DMS53 treated with DMSO at 0.1 percent for 48 hours (cell line): ENCODE data around the gene BARX1.
"Not testable (repeated sequence)": the region's sequence is repeated elsewhere in the genome, so short reads cannot be mapped to it uniquely, and the experiment has no call there.

Source experiments
- DNase-seq: peaks from one replicate; lab custom pipeline; 2025; ENCODE audit not compliant: unreplicated experiment; lab: John Stamatoyannopoulos, UW

BARX1 gene

GRCh38 chr9:93952784-93953495 is 2.2 kb downstream of the BARX1 start:
- no peak for DNase-seq

- DNase-seq, result no peak
These were observed 2.9 kb downstream of the BARX1 start for GRCh38 chr9:93952119-93952783.

DNA sequence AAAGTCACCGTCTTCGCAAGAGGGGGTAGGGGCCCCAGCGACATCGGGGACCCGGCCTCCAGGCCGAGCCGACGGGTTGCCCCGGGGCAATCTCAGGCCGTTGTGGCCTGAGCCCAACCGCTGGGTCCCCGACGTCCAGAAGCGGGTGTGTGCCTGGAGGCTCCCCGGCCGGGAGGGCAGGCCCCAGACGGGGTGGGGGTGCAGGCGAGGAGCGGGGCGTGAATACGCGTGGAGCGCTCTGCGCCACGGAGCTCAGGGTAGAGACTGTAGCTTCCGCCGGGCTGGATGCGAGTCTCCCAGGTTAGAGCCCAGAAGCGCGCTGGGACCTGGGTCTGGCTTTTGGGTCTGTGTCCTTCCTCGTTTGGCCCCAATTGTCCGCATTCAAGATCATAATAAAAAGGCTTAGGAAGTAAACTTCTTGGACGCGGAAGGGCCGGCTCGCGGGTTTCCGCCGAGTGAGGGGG is 3.5 kb downstream of the BARX1 start:
- DNase-seq, result no peak

DNA sequence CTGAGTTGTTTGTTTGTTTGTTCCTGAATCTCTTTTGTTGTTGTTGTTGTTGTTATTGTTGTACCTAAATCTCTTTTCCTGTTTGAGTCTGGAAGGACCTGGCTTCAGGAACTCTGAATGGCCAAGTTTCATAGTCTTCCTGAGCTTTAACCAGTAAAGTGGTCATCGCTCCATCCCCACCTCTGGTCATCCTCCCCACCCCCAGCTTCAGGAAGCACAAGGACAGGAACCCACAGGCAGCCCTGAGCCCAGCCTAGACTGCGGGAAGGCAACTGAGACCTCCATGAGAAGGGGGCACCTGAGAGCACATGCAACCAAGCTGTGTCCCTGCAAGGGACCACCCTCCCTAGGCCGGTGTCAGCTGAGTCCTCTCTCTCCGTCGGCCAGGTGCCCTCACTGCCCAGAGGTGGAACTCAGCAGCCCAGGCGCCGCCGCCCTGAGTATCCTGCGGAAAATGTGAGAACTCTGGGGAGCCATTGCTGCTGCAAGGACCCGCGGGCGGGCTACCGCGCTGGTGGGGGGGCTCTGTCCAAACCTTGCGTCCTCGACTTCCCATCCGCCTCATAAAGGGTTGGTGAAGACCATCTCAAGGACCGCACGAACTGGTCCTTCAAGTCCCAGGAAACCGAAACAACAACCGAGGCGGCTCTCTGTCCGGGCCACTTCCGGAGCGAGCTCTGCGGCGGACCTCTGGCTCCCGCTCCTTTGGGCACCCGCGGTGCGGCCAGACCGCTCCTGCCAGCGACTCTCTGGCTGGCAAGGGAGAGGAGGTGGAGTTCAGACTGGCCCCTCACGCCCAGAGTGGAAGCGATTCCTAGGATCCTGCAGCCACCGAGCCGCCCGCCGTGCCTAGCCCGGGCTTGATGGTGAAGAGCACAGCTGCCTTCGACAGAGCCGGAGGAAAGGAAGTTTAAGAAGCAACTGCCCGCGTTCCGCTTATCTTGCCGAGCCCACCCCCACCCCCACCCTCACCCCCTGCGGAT is 4.2 kb downstream of the BARX1 start:
- no peak for DNase-seq

DNA sequence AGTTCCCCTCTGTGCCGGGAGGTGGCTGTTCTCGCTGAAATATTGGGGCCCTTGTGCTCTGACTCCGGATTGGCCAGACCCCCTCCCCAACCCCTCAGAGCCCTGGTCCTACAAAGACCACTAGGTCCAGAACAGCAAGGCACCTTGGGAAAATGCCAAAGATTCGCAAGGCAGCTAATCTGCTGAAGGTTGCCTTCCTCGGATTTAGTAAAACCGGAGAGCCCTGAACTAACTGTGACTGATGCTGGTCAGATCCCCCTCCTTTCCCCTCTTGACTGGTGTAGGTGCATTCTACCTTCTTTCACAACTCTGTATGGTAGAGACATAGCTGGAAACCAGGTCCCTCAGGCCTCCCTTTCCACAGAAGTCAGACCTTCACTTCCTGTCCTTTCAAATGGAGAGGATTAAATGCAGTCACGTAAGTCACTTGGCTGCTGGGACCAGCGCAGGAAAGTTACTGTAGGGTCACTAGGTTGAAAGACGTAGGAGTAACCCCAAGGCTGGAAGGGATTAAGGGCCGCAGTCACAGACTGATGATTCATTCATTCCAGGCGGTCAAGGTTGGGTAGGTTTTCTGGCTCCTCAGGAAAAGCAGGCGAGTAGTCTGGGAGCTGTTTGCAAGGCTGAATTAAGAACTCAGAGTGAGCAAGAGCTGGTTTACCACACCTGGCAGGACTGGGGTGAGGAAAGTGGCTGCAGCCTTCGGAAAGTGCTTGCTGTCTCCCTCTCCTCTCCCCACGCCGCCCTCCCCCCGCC is 5.3 kb downstream of the BARX1 start:
- DNase-seq, result no peak

- no peak for DNase-seq
These were observed 6.0 kb downstream of the BARX1 start for GRCh38 chr9:93949073-93949693.

DNA sequence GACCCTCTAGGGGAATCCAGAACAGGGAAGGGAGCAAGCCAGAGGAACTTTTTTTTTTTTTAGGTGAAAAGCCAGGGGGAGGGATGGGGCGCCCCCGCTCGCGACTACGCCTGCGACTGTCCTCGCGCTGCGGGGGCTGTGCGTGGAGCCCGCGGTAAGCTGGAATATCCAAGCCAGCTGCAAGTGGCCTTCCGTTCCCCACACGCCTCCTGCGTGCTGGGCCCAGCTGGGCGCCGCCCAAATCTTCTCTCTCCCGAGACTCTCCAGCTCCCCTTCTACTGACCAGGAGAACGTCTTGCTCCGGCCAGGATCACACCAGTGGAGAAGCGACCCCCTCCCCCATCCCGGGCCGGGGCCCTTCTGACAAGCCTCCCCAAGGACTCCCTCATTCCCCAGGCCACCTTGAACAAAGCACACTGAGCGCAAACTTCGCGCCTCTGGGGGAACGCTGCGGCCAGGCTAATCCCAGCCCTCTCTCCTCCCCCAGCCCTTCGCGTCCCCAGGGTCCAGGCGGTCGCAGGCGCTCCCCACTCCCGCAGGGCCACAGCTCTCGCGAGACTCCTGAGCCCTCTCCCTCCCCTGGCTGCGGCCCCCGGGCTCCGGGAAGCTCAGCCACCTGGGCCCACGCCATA is 6.6 kb downstream of the BARX1 start:
- DNase-seq, result no peak

DNA sequence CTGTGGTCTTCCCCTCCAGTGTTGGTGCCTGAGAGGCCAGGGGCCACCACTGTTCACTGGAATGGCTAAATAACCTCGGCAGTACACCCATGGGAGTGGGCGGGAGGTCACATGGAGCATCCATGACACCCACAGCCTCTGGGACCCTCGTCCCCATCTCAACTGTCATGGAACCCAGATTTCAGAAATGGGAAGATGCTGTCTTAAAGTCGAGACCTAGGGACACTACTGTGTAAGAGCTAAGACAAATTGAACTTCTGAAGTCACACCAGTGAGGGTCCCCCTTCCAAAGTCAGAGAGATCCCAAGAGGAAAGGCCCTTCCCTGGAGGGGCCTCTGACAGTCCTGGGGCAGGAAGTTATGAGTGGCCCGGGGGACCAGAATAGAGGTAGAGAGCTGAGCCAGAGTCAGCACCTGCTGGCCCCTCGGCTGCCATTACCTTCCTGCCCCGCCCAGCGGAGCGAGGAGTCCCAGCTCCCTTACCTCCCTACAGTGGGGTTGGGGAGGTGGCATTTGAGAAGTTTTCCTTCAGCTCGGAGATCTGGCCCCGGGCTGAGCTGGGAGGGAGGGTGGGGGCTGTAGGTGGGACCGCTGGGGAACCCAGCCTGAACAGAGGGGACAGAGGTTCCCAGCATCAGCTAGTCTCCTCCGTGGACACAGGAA is 7.6 kb downstream of the BARX1 start:
- DNase-seq, result no peak

DNA sequence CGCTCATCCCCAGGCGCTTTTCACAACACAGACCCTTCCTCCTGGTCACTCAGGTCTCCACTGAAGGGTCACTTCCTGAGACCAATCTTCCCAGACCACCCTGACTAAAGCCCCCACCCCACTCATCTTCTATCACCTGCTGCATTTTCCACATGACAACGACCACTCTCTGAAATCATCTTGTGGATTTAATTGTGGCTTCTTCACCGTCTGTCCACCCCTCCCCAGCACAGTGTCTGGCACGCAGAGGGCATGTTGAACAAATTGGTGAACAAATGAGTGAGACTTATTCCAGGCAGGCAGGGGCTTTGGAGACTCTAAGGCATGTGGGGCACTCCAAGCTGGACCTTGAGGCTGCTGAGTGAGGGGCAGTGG is 8.8 kb downstream of the BARX1 start:
- DNase-seq, result no peak

GRCh38 chr9:93945400-93946337 is 9.5 kb downstream of the BARX1 start:
- DNase-seq, result no peak

DNA sequence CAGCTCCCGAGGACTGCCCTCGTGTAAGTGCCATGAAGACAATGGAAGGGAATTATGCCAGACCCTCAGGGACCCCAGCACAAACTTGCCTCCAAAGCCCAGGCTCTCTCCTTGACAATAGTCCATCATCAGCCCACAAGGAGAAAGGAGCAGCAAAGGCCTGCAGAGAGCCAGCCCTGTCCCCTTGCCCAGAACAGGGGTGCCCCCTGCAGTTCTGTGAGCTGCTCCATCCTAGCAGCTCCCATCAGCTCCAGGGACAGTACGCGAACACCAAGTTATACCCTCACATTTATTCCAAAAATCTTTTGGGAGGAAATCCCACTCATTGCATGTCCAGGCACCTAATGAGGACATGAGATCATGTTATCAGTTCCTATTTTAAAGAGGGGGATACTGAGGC is 11.1 kb downstream of the BARX1 start:
- no peak for DNase-seq

- no peak for DNase-seq
These were observed 13.0 kb downstream of the BARX1 start for GRCh38 chr9:93942161-93942560.

- no peak for DNase-seq
These were observed 13.7 kb downstream of the BARX1 start for GRCh38 chr9:93941493-93941892.

- no peak for DNase-seq
These were observed 14.2 kb downstream of the BARX1 start for GRCh38 chr9:93940951-93941350.

DNA sequence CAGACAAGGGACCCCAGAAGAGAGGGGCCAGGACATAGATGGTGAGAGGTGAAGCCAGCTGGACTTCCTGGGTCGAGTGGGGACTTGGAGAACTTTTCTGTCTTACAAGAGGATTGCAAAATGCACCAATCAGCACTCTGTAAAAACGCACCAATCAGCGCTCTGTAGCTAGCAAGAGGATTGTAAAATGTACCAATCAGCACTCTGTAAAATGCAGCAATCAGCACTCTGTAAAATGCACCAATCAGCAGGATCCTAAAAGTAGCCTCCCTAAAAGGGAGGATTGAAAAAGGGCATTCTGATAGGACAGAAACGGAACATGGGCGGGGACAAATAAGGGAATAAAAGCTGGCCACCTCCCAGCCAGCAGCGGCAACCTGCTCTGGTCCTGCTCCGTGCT is 15.6 kb downstream of the BARX1 start:
- DNase-seq, result not testable (repeated sequence)

DNA sequence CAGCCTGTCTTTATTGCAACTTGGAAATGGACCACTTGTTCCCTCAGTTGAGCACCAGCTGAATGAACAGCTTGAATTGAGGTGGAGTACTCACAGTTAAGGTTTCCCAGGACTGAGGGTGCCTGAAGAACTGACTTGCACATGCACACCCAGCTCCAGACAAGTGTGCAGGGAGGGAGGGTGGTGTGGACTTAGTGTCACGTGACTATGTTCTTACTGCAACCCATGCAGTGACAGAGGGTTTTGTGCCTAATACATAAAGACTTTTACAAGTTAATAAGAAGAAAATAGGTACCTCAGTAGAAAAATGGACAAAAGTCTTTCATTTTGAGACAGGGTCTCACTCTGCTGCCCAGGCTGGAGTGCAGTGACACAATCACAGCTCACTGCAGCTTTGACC is 18.0 kb downstream of the BARX1 start:
- no peak for DNase-seq

DNA sequence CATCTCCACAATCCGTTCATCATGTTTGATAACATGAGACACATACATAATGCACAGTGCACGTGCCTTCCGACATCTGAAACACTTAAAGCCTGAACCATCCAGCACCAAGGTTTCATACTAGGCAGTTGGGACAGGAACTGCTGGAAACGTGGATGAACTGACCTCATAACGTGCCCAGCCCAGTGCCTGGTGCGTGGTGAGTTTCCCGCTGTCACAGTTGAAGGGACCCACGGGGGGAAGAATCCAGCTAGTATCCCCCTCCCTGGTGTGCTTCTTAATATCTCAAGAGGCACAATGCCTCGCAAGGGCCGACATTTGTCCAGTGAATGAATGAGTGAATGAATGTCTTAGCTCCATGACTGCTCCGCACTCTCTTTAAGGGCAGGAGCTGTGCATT is 23.2 kb downstream of the BARX1 start:
- no peak for DNase-seq

DNA sequence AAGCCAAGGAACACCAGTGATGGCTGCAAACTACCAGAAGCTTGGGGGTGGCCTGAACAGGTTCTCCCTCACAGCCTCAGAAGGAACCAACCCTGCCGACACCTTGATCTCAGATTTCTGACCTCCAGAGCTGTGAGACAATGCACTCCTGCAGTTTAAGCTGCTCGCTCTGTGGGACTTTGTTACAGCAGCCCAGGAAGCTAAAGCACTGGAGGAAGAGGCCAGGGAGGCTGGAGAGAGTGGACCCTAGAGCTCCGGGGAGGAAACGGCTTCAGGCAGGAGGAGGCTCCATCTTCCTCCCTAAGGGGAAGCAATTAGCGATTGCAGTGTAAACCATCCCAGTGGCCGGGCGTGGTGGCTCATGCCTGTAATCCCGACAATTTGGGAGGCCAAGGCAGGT is 25.1 kb downstream of the BARX1 start:
- no peak for DNase-seq
